ENCODE results near the gene MYBPHL.

DNA sequence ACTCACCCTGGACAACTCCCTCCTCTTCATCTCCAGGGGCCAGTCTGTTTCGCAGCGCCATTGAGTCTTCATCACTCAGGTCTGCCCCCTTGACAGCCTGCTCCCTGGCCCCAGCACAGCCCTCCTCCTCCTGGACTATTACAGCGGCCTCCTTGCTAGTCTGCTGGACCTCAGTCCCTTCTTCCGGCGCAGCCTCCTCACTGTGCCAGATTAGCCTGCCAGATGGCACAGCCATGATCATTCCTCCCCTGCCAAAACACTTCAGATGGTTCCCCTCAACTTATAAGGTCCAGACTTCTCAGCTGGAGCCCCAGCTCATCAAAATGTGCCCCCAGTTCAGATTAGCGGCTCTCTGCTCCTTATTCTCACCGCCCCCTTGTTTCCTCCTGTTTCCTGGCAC, 64.4 kb downstream of the MYBPHL start:
- TF ChIP-seq ZSCAN5A (tag by site-specific recombination; IDR thresholded peaks at IDR 0.05) (no peak), ZNF501 (tag by site-specific recombination; IDR thresholded peaks at IDR 0.05) (no peak), CTCF (tag by site-specific recombination; IDR thresholded peaks at IDR 0.05) (no peak), ZNF175 (tag by site-specific recombination; IDR thresholded peaks at IDR 0.05) (no peak), ZNF302 (tag by site-specific recombination; IDR thresholded peaks at IDR 0.05; ENCODE audit: low read depth) (no peak), ZBTB21 (tag by site-specific recombination; IDR thresholded peaks at IDR 0.05) (no peak), ZNF114 (tag by site-specific recombination; IDR thresholded peaks at IDR 0.05) (no peak), ZNF830 (tag by site-specific recombination; IDR thresholded peaks at IDR 0.05; ENCODE audit: low read depth) (no peak), YY1 (tag by site-specific recombination; IDR thresholded peaks at IDR 0.05) (no peak), WT1 (tag by site-specific recombination; IDR thresholded peaks at IDR 0.05) (no peak), ZNF174 (tag by site-specific recombination; IDR thresholded peaks at IDR 0.05) (no peak), ZNF223 (tag by site-specific recombination; IDR thresholded peaks at IDR 0.05) (no peak)
- TF ChIP-seq, protein P1, sequence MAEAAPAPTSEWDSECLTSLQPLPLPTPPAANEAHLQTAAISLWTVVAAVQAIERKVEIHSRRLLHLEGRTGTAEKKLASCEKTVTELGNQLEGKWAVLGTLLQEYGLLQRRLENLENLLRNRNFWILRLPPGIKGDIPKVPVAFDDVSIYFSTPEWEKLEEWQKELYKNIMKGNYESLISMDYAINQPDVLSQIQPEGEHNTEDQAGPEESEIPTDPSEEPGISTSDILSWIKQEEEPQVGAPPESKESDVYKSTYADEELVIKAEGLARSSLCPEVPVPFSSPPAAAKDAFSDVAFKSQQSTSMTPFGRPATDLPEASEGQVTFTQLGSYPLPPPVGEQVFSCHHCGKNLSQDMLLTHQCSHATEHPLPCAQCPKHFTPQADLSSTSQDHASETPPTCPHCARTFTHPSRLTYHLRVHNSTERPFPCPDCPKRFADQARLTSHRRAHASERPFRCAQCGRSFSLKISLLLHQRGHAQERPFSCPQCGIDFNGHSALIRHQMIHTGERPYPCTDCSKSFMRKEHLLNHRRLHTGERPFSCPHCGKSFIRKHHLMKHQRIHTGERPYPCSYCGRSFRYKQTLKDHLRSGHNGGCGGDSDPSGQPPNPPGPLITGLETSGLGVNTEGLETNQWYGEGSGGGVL (tag by site-specific recombination; IDR thresholded peaks at IDR 0.05) = no peak

Measured in HEK293 (cell line).